ENCODE results near the gene SERINC3. TPM values are rescaled to one million over a fixed set of nuclear protein-coding genes. Genes with fewer than 3 reads are reported as not detected.

Gene SERINC3
- polyA plus RNA-seq, 1 donor from 2014 or later, result 64.5 TPM

DNA sequence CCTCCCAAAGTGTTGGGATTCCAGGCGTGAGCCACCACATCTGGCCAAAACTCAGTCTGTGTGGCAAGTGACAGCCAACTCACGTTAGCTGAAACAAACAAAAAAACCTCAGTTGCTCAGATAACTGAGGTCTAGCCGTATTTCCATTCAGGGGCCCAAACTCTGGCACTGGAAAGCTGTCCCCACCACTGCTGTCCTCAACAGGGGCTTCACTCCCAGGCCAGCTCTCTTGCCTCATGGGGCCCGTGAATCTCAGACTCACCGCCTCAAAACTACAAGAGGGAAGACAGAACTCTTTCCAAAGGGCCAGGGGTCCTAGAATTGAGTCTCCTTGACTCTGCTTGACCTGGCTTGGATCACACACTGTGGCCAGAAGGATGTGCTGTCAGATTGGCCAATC, 38.8 kb downstream of the SERINC3 start:
- Histone ChIP-seq H3K79me2 (replicated peaks; ENCODE audit: insufficient read depth, low read length) (no peaks in the 10 kb centered on the region), H3K27me3 (ENCODE audit: insufficient read depth, low read depth, low read length) (no peaks in the 10 kb centered on the region), H2AFZ (ENCODE audit: low read depth, low read length) (no peak overlapping the region), H3K9me3 (ENCODE audit: low read length) (no peaks in the 10 kb centered on the region), H3K9me2 (ENCODE audit: insufficient read depth, low read length) (no peaks in the 10 kb centered on the region), H3K36me3 (ENCODE audit: insufficient read depth, low read length) (no peaks in the 10 kb centered on the region), H3K9ac (ENCODE audit: low read length) (no peak overlapping the region), H3K4me3 (ENCODE audit: low read length) (no peak overlapping the region), H3F3A (ENCODE audit: insufficient read depth, low read length, poor library complexity, severe bottlenecking) (no peaks in the 10 kb centered on the region), H4K20me1 (ENCODE audit: insufficient read depth) (no peaks in the 10 kb centered on the region), H3K27ac (ENCODE audit: low read length) (no peak overlapping the region), H3K4me2 (ENCODE audit: low read length) (no peak overlapping the region)
- TF ChIP-seq CTCF (IDR thresholded peaks at IDR 0.05; ENCODE audit: poor library complexity, severe bottlenecking) (no peak), TAF1 (IDR thresholded peaks at IDR 0.05; ENCODE audit: low read depth) (no peak), EP300 (conservative IDR thresholded peaks at IDR 0.05; ENCODE audit: poor library complexity, severe bottlenecking) (no peak), RAD21 (conservative IDR thresholded peaks at IDR 0.05) (no peak), POLR2AphosphoS5 (IDR thresholded peaks at IDR 0.05) (no peak), SMC3 (conservative IDR thresholded peaks at IDR 0.05; ENCODE audit: poor library complexity) (no peak), MXI1 (conservative IDR thresholded peaks at IDR 0.05; ENCODE audit: poor library complexity, severe bottlenecking) (no peak), EZH2 (IDR thresholded peaks at IDR 0.05; ENCODE audit: borderline replicate concordance, insufficient read depth, low read length, poor library complexity, severe bottlenecking) (no peak)
- TF ChIP-seq, protein P1, sequence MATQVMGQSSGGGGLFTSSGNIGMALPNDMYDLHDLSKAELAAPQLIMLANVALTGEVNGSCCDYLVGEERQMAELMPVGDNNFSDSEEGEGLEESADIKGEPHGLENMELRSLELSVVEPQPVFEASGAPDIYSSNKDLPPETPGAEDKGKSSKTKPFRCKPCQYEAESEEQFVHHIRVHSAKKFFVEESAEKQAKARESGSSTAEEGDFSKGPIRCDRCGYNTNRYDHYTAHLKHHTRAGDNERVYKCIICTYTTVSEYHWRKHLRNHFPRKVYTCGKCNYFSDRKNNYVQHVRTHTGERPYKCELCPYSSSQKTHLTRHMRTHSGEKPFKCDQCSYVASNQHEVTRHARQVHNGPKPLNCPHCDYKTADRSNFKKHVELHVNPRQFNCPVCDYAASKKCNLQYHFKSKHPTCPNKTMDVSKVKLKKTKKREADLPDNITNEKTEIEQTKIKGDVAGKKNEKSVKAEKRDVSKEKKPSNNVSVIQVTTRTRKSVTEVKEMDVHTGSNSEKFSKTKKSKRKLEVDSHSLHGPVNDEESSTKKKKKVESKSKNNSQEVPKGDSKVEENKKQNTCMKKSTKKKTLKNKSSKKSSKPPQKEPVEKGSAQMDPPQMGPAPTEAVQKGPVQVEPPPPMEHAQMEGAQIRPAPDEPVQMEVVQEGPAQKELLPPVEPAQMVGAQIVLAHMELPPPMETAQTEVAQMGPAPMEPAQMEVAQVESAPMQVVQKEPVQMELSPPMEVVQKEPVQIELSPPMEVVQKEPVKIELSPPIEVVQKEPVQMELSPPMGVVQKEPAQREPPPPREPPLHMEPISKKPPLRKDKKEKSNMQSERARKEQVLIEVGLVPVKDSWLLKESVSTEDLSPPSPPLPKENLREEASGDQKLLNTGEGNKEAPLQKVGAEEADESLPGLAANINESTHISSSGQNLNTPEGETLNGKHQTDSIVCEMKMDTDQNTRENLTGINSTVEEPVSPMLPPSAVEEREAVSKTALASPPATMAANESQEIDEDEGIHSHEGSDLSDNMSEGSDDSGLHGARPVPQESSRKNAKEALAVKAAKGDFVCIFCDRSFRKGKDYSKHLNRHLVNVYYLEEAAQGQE (IDR thresholded peaks at IDR 0.05; ENCODE audit: borderline replicate concordance), result no peak

DNA sequence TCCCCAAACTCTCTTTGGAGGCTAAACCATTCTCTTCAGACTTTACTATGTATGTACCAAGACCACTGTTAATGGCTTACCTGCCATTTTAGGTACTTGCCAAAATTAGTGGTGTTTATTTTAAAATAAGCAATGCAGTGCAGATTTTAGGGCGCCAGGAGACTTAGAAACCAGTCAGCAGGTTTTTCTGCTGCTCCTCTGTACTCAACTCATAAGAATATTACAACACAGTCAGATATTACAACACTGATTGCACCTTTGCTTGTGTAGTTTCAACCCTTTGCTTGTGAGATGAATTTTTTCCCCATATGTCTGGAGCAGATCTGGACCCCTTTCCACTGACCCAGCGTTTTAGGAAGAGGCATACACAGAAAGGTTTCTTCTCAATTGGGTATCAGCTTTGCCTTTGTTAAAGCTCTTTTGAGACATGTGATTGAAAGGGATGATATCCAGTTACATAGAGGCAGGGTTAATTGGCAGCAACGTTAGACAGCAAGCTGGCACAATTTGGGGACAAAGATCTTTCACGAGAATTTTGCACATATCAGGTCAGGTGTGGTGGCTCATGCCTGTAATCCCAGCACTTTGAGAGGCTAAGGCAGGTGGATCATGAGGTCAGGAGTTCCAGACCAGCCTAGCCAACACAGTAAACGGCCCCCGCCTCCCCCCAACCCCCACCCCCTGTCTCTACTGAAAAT, 40.0 kb downstream of the SERINC3 start:
- Histone ChIP-seq H3K79me2 (replicated peaks; ENCODE audit: insufficient read depth, low read length) (peaks cover 3% of the 10 kb centered on the region), H4K20me1 (ENCODE audit: insufficient read depth) (no peaks in the 10 kb centered on the region), H3K9ac (ENCODE audit: low read length) (no peak overlapping the region), H3K9me3 (ENCODE audit: low read length) (no peaks in the 10 kb centered on the region), H3K27me3 (ENCODE audit: insufficient read depth, low read depth, low read length) (no peaks in the 10 kb centered on the region), H3K4me3 (ENCODE audit: low read length) (no peak overlapping the region), H3K4me2 (ENCODE audit: low read length) (no peak overlapping the region), H2AFZ (ENCODE audit: low read depth, low read length) (no peak overlapping the region), H3K36me3 (ENCODE audit: insufficient read depth, low read length) (no peaks in the 10 kb centered on the region), H3F3A (ENCODE audit: insufficient read depth, low read length, poor library complexity, severe bottlenecking) (no peaks in the 10 kb centered on the region), H3K9me2 (ENCODE audit: insufficient read depth, low read length) (no peaks in the 10 kb centered on the region), H3K27ac (ENCODE audit: low read length) (no peak overlapping the region)
- TF ChIP-seq SMC3 (conservative IDR thresholded peaks at IDR 0.05; ENCODE audit: poor library complexity) (no peak), EZH2 (IDR thresholded peaks at IDR 0.05; ENCODE audit: borderline replicate concordance, insufficient read depth, low read length, poor library complexity, severe bottlenecking) (no peak), EP300 (conservative IDR thresholded peaks at IDR 0.05; ENCODE audit: poor library complexity, severe bottlenecking) (no peak), MXI1 (conservative IDR thresholded peaks at IDR 0.05; ENCODE audit: poor library complexity, severe bottlenecking) (no peak), CTCF (IDR thresholded peaks at IDR 0.05; ENCODE audit: poor library complexity, severe bottlenecking) (no peak), RAD21 (conservative IDR thresholded peaks at IDR 0.05) (no peak), TAF1 (IDR thresholded peaks at IDR 0.05; ENCODE audit: low read depth) (no peak), POLR2AphosphoS5 (IDR thresholded peaks at IDR 0.05) (no peak)
- TF ChIP-seq, protein P1 (IDR thresholded peaks at IDR 0.05; ENCODE audit: borderline replicate concordance), result no peak

Data from neural cell (in vitro differentiated cells).